ENCODE measurements around the gene KRI1. TPM values are rescaled to one million over a fixed set of nuclear protein-coding genes. Genes with fewer than 3 reads are reported as not detected.

KRI1 gene
- 100 to 1,000 TPM in 1 of 5 donors, 10 to 100 TPM in 3, 1 to 10 TPM in 1; 4.2 to 116 (median 18.7) TPM for total RNA-seq
- 10 to 100 TPM; 11.8 to 35.1 (median 12.5) TPM for polyA plus RNA-seq
- long read RNA-seq, donor 1, result 0 reads
- long read RNA-seq, donor 2, partial matches to known transcripts, result 0 of 2 reads
- long read RNA-seq, donor 2, other reads (novel, unspliced or antisense), result 0 of 2 reads
- long read RNA-seq, donor 3, partial matches to known transcripts, result 0 of 1 reads
- long read RNA-seq, donor 3, other reads (novel, unspliced or antisense), result 0 of 1 reads
- long read RNA-seq, donor 4, result 0 reads
- long read RNA-seq, donor 5, partial matches to known transcripts, result 0 of 1 reads
- long read RNA-seq, donor 5, other reads (novel, unspliced or antisense), result 0 of 1 reads
- long read RNA-seq, donor 6, partial matches to known transcripts, result 0 of 1 reads
- long read RNA-seq, donor 6, other reads (novel, unspliced or antisense), result 0 of 1 reads
- long read RNA-seq, donor 7, partial matches to known transcripts, result 0 of 1 reads
- long read RNA-seq, donor 7, other reads (novel, unspliced or antisense), result 0 of 1 reads
- long read RNA-seq, donor 8, partial matches to known transcripts, result 0 of 1 reads
- long read RNA-seq, donor 8, other reads (novel, unspliced or antisense), result 0 of 1 reads
- long read RNA-seq, donor 9, result 0 reads
- long read RNA-seq, donor 10, partial matches to known transcripts, result 0 of 1 reads
- long read RNA-seq, donor 10, other reads (novel, unspliced or antisense), result 0 of 1 reads

- no peaks in the 10 kb centered on the region for H3K27me3 ChIP-seq
- 0 to 1% (median 1%) methylated on average over 42 to 94 of the region's 94 CpGs for WGBS, 5 donors
- intact Hi-C loops (cut with DNase I; ENCODE audit: low total_unique reads), result no loop called here
- H3K27ac ChIP-seq, result peak within 1 kb of the TSS; percentile 78 to 94 (median 91)
- H3K9me3 ChIP-seq, result no peaks in the 10 kb centered on the region
- DNase-seq, result peak; percentile 99
- H3K4me3 ChIP-seq, result peak within 1 kb of the TSS; percentile 80 to 97 (median 86)
- peaks cover 3 to 24% (median 22%) of the 10 kb centered on the region in 4 donors for H3K36me3 ChIP-seq
- peaks cover 37 to 47% (median 45%) of the 10 kb centered on the region in 4 donors for H3K4me1 ChIP-seq
- peak; percentile 46 for TF ChIP-seq EP300 (IDR thresholded peaks at IDR 0.05)
- TF ChIP-seq POLR2AphosphoS5 (IDR thresholded peaks at IDR 0.05), result peak; percentile 74 to 97 (median 86)
- peak in 1 of 4 donors; percentile 38 for TF ChIP-seq POLR2A (IDR thresholded peaks at IDR 0.05)
- TF ChIP-seq, protein P1, sequence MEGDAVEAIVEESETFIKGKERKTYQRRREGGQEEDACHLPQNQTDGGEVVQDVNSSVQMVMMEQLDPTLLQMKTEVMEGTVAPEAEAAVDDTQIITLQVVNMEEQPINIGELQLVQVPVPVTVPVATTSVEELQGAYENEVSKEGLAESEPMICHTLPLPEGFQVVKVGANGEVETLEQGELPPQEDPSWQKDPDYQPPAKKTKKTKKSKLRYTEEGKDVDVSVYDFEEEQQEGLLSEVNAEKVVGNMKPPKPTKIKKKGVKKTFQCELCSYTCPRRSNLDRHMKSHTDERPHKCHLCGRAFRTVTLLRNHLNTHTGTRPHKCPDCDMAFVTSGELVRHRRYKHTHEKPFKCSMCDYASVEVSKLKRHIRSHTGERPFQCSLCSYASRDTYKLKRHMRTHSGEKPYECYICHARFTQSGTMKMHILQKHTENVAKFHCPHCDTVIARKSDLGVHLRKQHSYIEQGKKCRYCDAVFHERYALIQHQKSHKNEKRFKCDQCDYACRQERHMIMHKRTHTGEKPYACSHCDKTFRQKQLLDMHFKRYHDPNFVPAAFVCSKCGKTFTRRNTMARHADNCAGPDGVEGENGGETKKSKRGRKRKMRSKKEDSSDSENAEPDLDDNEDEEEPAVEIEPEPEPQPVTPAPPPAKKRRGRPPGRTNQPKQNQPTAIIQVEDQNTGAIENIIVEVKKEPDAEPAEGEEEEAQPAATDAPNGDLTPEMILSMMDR (IDR thresholded peaks at IDR 0.05), result peak in 2 of 7 experiments; percentile 1 to 50
Measured at GRCh38 chr19:10565567-10566407, at the start of gene KRI1. KRI1 (minus strand) TSS chr19:10566010; CDS start chr19:10565999, 11 bp downstream.

DNA sequence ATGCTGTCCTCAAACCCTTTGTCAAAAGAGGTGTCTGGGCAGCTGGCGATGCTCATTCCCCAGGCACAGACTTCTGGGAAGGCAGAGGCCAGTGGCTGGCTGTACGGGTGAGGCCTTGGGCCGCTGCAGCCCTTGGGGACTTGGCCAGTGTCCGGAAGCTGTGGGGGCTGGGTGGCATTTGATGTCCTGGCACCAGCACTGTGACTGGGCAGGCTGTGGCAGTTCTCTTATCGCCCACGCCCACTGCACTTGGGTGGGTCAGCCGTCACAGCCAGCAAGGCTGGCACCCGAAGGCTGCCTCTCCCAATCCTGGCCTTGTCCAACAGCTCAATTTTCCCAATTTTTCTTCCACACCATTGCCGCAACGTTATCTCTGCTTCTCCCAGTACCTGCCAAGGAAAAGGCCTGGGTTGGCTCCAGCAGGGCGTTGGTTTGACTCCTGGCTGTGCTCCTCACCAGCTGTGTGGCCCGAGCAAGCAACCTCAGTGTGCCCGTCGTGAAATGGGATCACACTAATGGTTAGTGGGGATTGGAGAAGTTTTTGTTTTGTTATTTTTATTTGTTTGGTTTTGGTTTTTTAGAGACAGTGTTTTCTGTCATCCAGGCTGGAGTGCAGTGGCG lies 46.8 kb upstream of the KRI1 start:
- H3K36me3 ChIP-seq, result no peaks in the 10 kb centered on the region
- peak overlapping the region; percentile 69 to 88 (median 81) for H3K27ac ChIP-seq
- WGBS, 5 donors, result 33 to 40% (median 38%) methylated on average over 13 to 15 of the region's 15 CpGs
- DNase-seq, result peak; percentile 20 to 96
- no peak overlapping the region for H3K4me3 ChIP-seq
- H3K9me3 ChIP-seq, result no peaks in the 10 kb centered on the region
- H3K4me1 ChIP-seq, result peaks cover 37 to 67% (median 45%) of the 10 kb centered on the region in 4 donors
- intact Hi-C loops (cut with DNase I; ENCODE audit: low total_unique reads), result no loop called here
- TF ChIP-seq POLR2A (IDR thresholded peaks at IDR 0.05) (no peak), POLR2AphosphoS5 (IDR thresholded peaks at IDR 0.05) (peak in 2 of 3 donors; percentile 57 to 86)
- H3K27me3 ChIP-seq, result no peaks in the 10 kb centered on the region

GRCh38 chr19:10611907-10612306 lies 46.1 kb upstream of the KRI1 start:
- WGBS, 5 donors, result 61 to 78% (median 72%) methylated on average over 5 of the region's 5 CpGs
- Histone ChIP-seq H3K4me3 (no peak overlapping the region), H3K9me3 (no peaks in the 10 kb centered on the region), H3K4me1 (peaks cover 30 to 60% (median 39%) of the 10 kb centered on the region in 4 donors), H3K27me3 (no peaks in the 10 kb centered on the region), H3K27ac (peak overlapping the region; percentile 69 to 88 (median 81)), H3K36me3 (no peaks in the 10 kb centered on the region)
- intact Hi-C loops (cut with DNase I; ENCODE audit: low total_unique reads), result no loop called here
- DNase-seq, result no peak
- TF ChIP-seq POLR2AphosphoS5 (IDR thresholded peaks at IDR 0.05) (no peak), EP300 (IDR thresholded peaks at IDR 0.05) (no peak), POLR2A (IDR thresholded peaks at IDR 0.05) (no peak)
- TF ChIP-seq, protein P1 (IDR thresholded peaks at IDR 0.05), result no peak

GRCh38 chr19:10604460-10604980 lies 38.7 kb upstream of the KRI1 start:
- H3K4me3 ChIP-seq, result peak overlapping the region in 3 of 4 donors; percentile 86 to 98 (median 92)
- peak; percentile 20 to 35 for DNase-seq
- H3K27ac ChIP-seq, result peak overlapping the region; percentile 74 to 92 (median 89)
- TF ChIP-seq POLR2AphosphoS5 (IDR thresholded peaks at IDR 0.05) (peak in 1 of 3 donors; percentile 36), EP300 (IDR thresholded peaks at IDR 0.05) (no peak)
- intact Hi-C loops (cut with DNase I; ENCODE audit: low total_unique reads), result no loop called here
- 62 to 78% (median 72%) methylated on average over 5 to 9 of the region's 9 CpGs for WGBS, 5 donors
- no peaks in the 10 kb centered on the region for H3K36me3 ChIP-seq
- no peaks in the 10 kb centered on the region for H3K9me3 ChIP-seq
- peaks cover 23 to 44% (median 29%) of the 10 kb centered on the region in 4 donors for H3K4me1 ChIP-seq
- H3K27me3 ChIP-seq, result no peaks in the 10 kb centered on the region
